Neutrophil (primary cell): ENCODE measurements around the gene LRRC30.

Source experiments
- H3K27ac ChIP-seq: fragments of 200-600 bp; sonication (generic); 2 replicates; pipeline ENCODE4 v1.5.1; 2016; ENCODE audit warnings: mild to moderate bottlenecking, moderate library complexity
- H3K27me3 ChIP-seq: fragments of 200-600 bp; sonication (generic); 2 replicates; pipeline ENCODE4 v1.6.0; 2016; ENCODE audit warnings: mild to moderate bottlenecking
- H3K36me3 ChIP-seq: fragments of 200-600 bp; sonication (generic); 2 replicates; pipeline ENCODE4 v1.5.1; 2017
- H3K4me1 ChIP-seq, 2 experiments: fragments of 200-600 bp in 1 of 2; sonication (generic) in 1 of 2; 1 replicate in 1 of 2; 2 replicates in 1 of 2; pipeline versions ENCODE4 v1.5.1 to v1.6.1; 2013 to 2016; ENCODE audit warnings: low read depth in 1 of 2, low read length in 1 of 2, mild to moderate bottlenecking in 1 of 2, moderate library complexity in 1 of 2; ENCODE audit not compliant: control insufficient read depth in 1 of 2, insufficient read depth in 1 of 2
- H3K4me3 ChIP-seq, 2 experiments: fragments of 200-600 bp in 1 of 2; sonication (generic) in 1 of 2; 1 replicate in 1 of 2; 2 replicates in 1 of 2; pipeline ENCODE4 v1.5.1; 2013 to 2016; ENCODE audit warnings: low read depth in 1 of 2, low read length in 1 of 2, mild to moderate bottlenecking in 1 of 2, moderate library complexity in 1 of 2
- H3K9me3 ChIP-seq: fragments of 200-600 bp; sonication (generic); 2 replicates; pipeline ENCODE4 v1.5.1; 2016
- CTCF ChIP-seq: fragments of 200-600 bp; sonication (generic); IDR thresholded peaks from 2 replicates; pipeline ENCODE4 v1.5.1; 2016; ENCODE audit warnings: antibody characterized with exemption

LRRC30 gene

GRCh38 chr18:7205346-7205745, 25.5 kb upstream of the LRRC30 start:
- Histone ChIP-seq H3K36me3 (no peaks in the 10 kb centered on the region), H3K9me3 (no peaks in the 10 kb centered on the region), H3K27ac (no peak overlapping the region), H3K27me3 (no peaks in the 10 kb centered on the region), H3K4me1 (no peaks in the 10 kb centered on the region), H3K4me3 (no peak overlapping the region)
- no peak for TF ChIP-seq CTCF

- no peaks in the 10 kb centered on the region for H3K4me1 ChIP-seq
- no peaks in the 10 kb centered on the region for H3K9me3 ChIP-seq
- no peak for TF ChIP-seq CTCF
- no peak overlapping the region for H3K27ac ChIP-seq
- H3K4me3 ChIP-seq: no peak overlapping the region
- H3K27me3 ChIP-seq: no peaks in the 10 kb centered on the region
- H3K36me3 ChIP-seq: no peaks in the 10 kb centered on the region
Observed at GRCh38 chr18:7206217-7206616, 24.7 kb upstream of the LRRC30 start.

DNA sequence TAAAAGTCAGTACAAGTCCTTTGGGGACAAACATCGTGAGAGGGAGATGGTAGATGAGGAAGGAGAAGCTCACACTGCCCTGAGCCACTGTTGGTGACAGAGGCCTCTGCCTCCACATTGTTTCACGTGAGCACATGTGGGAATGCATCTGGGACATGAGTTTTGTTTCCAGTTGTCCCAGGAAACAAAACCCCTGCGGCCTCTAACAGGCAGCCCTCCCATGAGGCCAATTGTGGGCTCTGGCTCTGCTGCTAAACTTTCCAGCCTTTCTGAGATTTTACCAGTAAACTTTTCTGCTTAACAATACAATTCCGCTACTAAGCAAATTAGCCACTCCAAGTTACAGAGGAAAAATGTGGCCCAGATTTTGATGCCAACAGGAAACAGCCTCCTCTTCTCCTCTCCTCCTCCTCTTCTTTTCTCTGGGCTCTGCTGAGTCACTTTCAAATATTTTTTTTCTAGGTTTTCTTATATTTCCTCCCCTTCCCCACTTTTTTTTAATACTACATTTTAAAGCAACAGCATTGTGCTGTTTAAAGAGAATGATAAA, 23.4 kb upstream of the LRRC30 start:
- Histone ChIP-seq H3K27me3 (no peaks in the 10 kb centered on the region), H3K36me3 (no peaks in the 10 kb centered on the region), H3K9me3 (no peaks in the 10 kb centered on the region), H3K4me3 (no peak overlapping the region), H3K4me1 (no peaks in the 10 kb centered on the region), H3K27ac (no peak overlapping the region)
- no peak for TF ChIP-seq CTCF

DNA sequence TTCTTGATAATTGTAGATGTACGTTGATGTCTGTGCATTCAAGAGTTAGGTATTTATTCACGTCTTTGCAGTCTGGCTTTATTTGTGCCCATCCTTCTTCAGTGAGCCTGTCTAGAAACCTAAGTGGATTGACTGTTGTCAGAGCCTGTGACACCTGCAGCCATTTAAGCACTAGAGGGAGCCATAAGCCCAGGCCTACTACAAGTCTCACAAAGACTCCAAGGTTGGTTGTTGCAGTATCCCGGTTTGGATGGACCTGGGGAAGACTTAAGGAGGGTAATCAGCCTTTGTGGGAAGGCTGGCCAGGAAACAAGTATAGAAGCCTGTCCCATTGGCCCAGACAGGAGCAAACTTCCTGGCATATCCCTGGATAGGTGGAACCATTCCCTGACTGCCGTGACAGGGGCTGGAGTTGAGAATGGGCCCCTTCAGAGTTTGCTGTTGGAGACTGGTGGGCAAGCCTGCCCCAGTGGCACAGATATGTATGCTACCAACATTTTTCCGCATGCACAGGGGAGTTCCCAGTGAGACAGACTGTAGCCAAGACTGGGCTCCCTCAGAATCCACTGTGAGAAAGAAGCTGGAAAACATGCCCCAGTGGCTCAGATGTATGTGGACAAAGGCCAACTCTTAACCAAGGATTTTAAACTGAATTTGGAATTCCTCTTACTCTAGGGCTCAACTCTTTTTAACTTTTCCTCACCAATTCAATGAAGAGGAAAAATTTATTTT, 9.3 kb upstream of the LRRC30 start:
- Histone ChIP-seq H3K36me3 (no peaks in the 10 kb centered on the region), H3K4me1 (no peaks in the 10 kb centered on the region), H3K27me3 (no peaks in the 10 kb centered on the region), H3K4me3 (no peak overlapping the region), H3K9me3 (no peaks in the 10 kb centered on the region), H3K27ac (no peak overlapping the region)
- no peak for TF ChIP-seq CTCF

GRCh38 chr18:7224198-7224597, 6.7 kb upstream of the LRRC30 start:
- Histone ChIP-seq H3K27me3 (no peaks in the 10 kb centered on the region), H3K27ac (no peak overlapping the region), H3K36me3 (no peaks in the 10 kb centered on the region), H3K4me3 (no peak overlapping the region), H3K9me3 (no peaks in the 10 kb centered on the region), H3K4me1 (no peaks in the 10 kb centered on the region)
- TF ChIP-seq CTCF: no peak
